K562 (cell line): ENCODE results near the gene DAP. TPM values are rescaled to one million over a fixed set of nuclear protein-coding genes. Genes with fewer than 3 reads are reported as not detected.

ENCODE experiments used
- ARID1B ChIP-seq: fragments of 450-650 bp; IDR thresholded peaks from 2 replicates; pipeline ENCODE4 v1.6.1; 2016; ENCODE audit warnings: antibody characterized with exemption, mild to moderate bottlenecking, inconsistent platforms
- DIDO1 ChIP-seq: fragments of 450-650 bp; IDR thresholded peaks from 2 replicates; pipeline ENCODE4 v1.6.1; 2016; ENCODE audit warnings: low read depth, missing biosample characterization, missing genetic modification characterization
- DMBX1 ChIP-seq: fragments of 250-450 bp; sonication (Bioruptor Pico); IDR thresholded peaks from 2 replicates; pipeline ENCODE4 v1.8.0; 2022; ENCODE audit warnings: inconsistent platforms, mild to moderate bottlenecking, moderate library complexity, borderline replicate concordance
- DNMT1 ChIP-seq: fragments of 450-650 bp; IDR thresholded peaks from 2 replicates; pipeline ENCODE4 v1.6.1; 2016; ENCODE audit warnings: antibody characterized with exemption, mild to moderate bottlenecking
- ETV6 ChIP-seq, 3 experiments: fragments of 150-350 bp in 1 of 3; sonication (generic) in 1 of 3; formaldehyde crosslinking in 1 of 3; IDR thresholded peaks; 2 replicates each; pipeline versions ENCODE4 v1.6.1 to v1.8.0; 2014 to 2022; ENCODE audit warnings: borderline replicate concordance in 2 of 3, low read depth in 2 of 3, antibody characterized with exemption in 1 of 3, low read length in 1 of 3, mild to moderate bottlenecking in 1 of 3, missing genetic modification reagents in 1 of 3
- FIP1L1 ChIP-seq: fragments of 200-400 bp; formaldehyde crosslinking; IDR thresholded peaks from 2 replicates; pipeline ENCODE4 v1.6.1; 2018; ENCODE audit warnings: mild to moderate bottlenecking, low read depth, low read length; ENCODE audit not compliant: poor library complexity, severe bottlenecking
- GATA2 ChIP-seq: sonication (generic); formaldehyde crosslinking; IDR thresholded peaks from 2 replicates; pipeline ENCODE4 v1.4.0; 2020; ENCODE audit warnings: mild to moderate bottlenecking, missing genetic modification reagents
- ILK ChIP-seq: fragments of 450-650 bp; IDR thresholded peaks from 2 replicates; pipeline ENCODE4 v1.6.1; 2016; ENCODE audit warnings: missing genetic modification characterization, low read depth, mild to moderate bottlenecking, missing compliant biosample characterization, moderate library complexity, borderline replicate concordance
- JUN ChIP-seq, 2 experiments: sonication (generic) in 1 of 2; formaldehyde crosslinking in 1 of 2; IDR thresholded peaks; 2 replicates each; pipeline versions ENCODE4 v1.6.1 to v1.8.0; 2012 to 2022; ENCODE audit warnings: borderline replicate concordance in 2 of 2, mild to moderate bottlenecking in 2 of 2, improper control_type of control experiment in 1 of 2, low read depth in 1 of 2, low read length in 1 of 2, missing genetic modification reagents in 1 of 2
- KHSRP ChIP-seq: fragments of 450-650 bp; IDR thresholded peaks from 2 replicates; pipeline ENCODE4 v1.6.1; 2017
- PYGO2 ChIP-seq: fragments of 450-650 bp; IDR thresholded peaks from 2 replicates; pipeline ENCODE4 v1.6.1; 2016; ENCODE audit warnings: mild to moderate bottlenecking, missing genetic modification characterization, moderate library complexity, missing compliant biosample characterization
- TGIF2 ChIP-seq: sonication (generic); formaldehyde crosslinking; IDR thresholded peaks from 2 replicates; pipeline ENCODE4 v1.8.1; 2022; ENCODE audit warnings: mild to moderate bottlenecking, missing genetic modification reagents, moderate library complexity
- ZNF133 ChIP-seq: fragments of 250-450 bp; sonication (Bioruptor Pico); IDR thresholded peaks from 2 replicates; pipeline ENCODE4 v1.4.0; 2020; ENCODE audit warnings: mild to moderate bottlenecking
- ZNF212 ChIP-seq: fragments of 450-650 bp; formaldehyde crosslinking; IDR thresholded peaks from 2 replicates; pipeline ENCODE4 v1.4.0; 2020; ENCODE audit warnings: mild to moderate bottlenecking
- ZNF589 ChIP-seq: fragments of 200-800 bp; sonication (Bioruptor generic); IDR thresholded peaks from 2 replicates; pipeline ENCODE4 v1.6.1; 2016; ENCODE audit warnings: low read depth, missing genetic modification characterization, missing compliant biosample characterization
- polyA plus RNA-seq, 8 experiments: library from polyadenylated mRNA; depleted of rRNA in 4 of 8; stranded (reverse) in 5 of 8; unstranded in 3 of 8; fragments of >200 nt; fragmentation: Nextera tagmentation in 2 of 8; fragmentation: Illumina TruSeq in 1 of 8; extraction: Ambion mirVana in 2 of 8; extraction: Trizol in 1 of 8; gene quantifications; 2 replicates each; pipeline versions ENCODE4 v1.2.1 to v1.2.3, GENCODE V29; 2011 to 2014; ENCODE audit warnings: inconsistent platforms in 1 of 8, missing spikeins in 1 of 8
- total RNA-seq, 7 experiments: library from RNA; depleted of rRNA in 6 of 7; stranded (reverse); fragments of >200 nt in 6 of 7; fragmentation: Illumina TruSeq in 2 of 7; extraction: Trizol in 2 of 7; gene quantifications; 2 replicates each; pipeline versions ENCODE4 v1.2.1 to v1.2.3, GENCODE V29; 2011 to 2021; ENCODE audit warnings: low replicate concordance in 1 of 7
- TF ChIP-seq, protein P1 (sequence below): fragments of 200-600 bp; sonication (generic); IDR thresholded peaks from one replicate; pipeline ENCODE4 v1.6.1; 2012; ENCODE audit warnings: mild to moderate bottlenecking, low read depth, low read length, inconsistent platforms

The DAP gene
- total and polyA plus RNA-seq, 9 of the 15 experiments (the other 6 are each of a cell fraction or from before 2014, with no cell fraction given), result 14.1 to 151 (median 34.5) TPM

DNA sequence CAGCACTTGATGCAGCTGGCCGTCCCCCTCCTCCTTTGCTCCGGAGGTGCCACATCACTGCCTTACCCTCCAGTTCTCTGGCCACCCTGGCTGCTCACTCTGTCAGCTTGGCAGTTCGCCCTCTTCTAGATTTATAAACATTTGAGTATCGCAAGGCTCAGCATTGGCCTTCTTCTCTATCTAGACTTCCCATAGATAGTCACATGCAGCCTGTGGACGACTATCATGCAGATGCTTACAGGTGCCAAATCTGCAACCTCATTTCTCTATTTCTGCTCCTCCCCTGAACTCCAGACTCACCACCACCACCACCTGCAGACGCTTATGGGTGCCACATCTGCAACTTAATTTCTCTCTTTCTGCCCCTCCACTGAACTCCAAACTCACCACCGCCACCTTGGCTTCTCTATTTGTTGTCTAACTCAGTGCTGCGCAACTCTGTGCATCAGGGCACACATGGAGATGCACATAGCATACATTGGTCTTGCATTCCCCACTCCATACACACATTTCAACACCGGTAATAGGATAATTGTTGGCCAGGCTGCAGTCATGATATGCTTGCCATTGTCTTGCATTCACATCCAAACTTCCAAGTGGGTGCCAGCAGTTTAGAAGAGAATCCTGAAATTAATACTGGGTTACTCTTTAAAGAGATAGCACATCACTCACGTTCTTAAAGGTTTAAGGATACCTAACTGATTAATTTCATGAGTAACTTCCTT is 1.9 kb upstream of the DAP start (continued):
- TF ChIP-seq JUN (IDR thresholded peaks at IDR 0.05; ENCODE audit: borderline replicate concordance, low read depth, low read length), result no peak
- no peak for TF ChIP-seq JUN (CRISPR knock-in tag; IDR thresholded peaks at IDR 0.05; ENCODE audit: borderline replicate concordance)
- TF ChIP-seq, protein P1, sequence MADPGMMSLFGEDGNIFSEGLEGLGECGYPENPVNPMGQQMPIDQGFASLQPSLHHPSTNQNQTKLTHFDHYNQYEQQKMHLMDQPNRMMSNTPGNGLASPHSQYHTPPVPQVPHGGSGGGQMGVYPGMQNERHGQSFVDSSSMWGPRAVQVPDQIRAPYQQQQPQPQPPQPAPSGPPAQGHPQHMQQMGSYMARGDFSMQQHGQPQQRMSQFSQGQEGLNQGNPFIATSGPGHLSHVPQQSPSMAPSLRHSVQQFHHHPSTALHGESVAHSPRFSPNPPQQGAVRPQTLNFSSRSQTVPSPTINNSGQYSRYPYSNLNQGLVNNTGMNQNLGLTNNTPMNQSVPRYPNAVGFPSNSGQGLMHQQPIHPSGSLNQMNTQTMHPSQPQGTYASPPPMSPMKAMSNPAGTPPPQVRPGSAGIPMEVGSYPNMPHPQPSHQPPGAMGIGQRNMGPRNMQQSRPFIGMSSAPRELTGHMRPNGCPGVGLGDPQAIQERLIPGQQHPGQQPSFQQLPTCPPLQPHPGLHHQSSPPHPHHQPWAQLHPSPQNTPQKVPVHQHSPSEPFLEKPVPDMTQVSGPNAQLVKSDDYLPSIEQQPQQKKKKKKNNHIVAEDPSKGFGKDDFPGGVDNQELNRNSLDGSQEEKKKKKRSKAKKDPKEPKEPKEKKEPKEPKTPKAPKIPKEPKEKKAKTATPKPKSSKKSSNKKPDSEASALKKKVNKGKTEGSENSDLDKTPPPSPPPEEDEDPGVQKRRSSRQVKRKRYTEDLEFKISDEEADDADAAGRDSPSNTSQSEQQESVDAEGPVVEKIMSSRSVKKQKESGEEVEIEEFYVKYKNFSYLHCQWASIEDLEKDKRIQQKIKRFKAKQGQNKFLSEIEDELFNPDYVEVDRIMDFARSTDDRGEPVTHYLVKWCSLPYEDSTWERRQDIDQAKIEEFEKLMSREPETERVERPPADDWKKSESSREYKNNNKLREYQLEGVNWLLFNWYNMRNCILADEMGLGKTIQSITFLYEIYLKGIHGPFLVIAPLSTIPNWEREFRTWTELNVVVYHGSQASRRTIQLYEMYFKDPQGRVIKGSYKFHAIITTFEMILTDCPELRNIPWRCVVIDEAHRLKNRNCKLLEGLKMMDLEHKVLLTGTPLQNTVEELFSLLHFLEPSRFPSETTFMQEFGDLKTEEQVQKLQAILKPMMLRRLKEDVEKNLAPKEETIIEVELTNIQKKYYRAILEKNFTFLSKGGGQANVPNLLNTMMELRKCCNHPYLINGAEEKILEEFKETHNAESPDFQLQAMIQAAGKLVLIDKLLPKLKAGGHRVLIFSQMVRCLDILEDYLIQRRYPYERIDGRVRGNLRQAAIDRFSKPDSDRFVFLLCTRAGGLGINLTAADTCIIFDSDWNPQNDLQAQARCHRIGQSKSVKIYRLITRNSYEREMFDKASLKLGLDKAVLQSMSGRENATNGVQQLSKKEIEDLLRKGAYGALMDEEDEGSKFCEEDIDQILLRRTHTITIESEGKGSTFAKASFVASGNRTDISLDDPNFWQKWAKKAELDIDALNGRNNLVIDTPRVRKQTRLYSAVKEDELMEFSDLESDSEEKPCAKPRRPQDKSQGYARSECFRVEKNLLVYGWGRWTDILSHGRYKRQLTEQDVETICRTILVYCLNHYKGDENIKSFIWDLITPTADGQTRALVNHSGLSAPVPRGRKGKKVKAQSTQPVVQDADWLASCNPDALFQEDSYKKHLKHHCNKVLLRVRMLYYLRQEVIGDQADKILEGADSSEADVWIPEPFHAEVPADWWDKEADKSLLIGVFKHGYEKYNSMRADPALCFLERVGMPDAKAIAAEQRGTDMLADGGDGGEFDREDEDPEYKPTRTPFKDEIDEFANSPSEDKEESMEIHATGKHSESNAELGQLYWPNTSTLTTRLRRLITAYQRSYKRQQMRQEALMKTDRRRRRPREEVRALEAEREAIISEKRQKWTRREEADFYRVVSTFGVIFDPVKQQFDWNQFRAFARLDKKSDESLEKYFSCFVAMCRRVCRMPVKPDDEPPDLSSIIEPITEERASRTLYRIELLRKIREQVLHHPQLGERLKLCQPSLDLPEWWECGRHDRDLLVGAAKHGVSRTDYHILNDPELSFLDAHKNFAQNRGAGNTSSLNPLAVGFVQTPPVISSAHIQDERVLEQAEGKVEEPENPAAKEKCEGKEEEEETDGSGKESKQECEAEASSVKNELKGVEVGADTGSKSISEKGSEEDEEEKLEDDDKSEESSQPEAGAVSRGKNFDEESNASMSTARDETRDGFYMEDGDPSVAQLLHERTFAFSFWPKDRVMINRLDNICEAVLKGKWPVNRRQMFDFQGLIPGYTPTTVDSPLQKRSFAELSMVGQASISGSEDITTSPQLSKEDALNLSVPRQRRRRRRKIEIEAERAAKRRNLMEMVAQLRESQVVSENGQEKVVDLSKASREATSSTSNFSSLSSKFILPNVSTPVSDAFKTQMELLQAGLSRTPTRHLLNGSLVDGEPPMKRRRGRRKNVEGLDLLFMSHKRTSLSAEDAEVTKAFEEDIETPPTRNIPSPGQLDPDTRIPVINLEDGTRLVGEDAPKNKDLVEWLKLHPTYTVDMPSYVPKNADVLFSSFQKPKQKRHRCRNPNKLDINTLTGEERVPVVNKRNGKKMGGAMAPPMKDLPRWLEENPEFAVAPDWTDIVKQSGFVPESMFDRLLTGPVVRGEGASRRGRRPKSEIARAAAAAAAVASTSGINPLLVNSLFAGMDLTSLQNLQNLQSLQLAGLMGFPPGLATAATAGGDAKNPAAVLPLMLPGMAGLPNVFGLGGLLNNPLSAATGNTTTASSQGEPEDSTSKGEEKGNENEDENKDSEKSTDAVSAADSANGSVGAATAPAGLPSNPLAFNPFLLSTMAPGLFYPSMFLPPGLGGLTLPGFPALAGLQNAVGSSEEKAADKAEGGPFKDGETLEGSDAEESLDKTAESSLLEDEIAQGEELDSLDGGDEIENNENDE, result no peak
- no peak for TF ChIP-seq ETV6 (IDR thresholded peaks at IDR 0.05; ENCODE audit: borderline replicate concordance in 1 of 2, low read depth in 2 of 2, low read length in 1 of 2)
- no peak for TF ChIP-seq ETV6 (CRISPR knock-in tag; IDR thresholded peaks at IDR 0.05; ENCODE audit: borderline replicate concordance)
- peak; percentile 1; the same call in 1 of the 2 replicates for TF ChIP-seq ZNF589 (CRISPR knock-in tag)
- TF ChIP-seq ARID1B, result peak; percentile 90
- TF ChIP-seq ZNF133 (CRISPR knock-in tag), result no peak
- TF ChIP-seq TGIF2, result no peak
- no peak for TF ChIP-seq FIP1L1
- TF ChIP-seq DIDO1 (tag), result no peak
- TF ChIP-seq DMBX1 (CRISPR knock-in tag), result no peak
- no peak for TF ChIP-seq KHSRP
- no peak for TF ChIP-seq DNMT1
- TF ChIP-seq ILK (tag), result no peak
- no peak for TF ChIP-seq GATA2
- TF ChIP-seq ZNF212 (CRISPR knock-in tag), result no peak
- TF ChIP-seq PYGO2, result no peak
